ENCODE measurements around the gene MRPL10. TPM values are rescaled to one million over a fixed set of nuclear protein-coding genes. Genes with fewer than 3 reads are reported as not detected.

MRPL10 gene
- total RNA-seq: 21.4 and 22.5 TPM in 2 replicates

DNA sequence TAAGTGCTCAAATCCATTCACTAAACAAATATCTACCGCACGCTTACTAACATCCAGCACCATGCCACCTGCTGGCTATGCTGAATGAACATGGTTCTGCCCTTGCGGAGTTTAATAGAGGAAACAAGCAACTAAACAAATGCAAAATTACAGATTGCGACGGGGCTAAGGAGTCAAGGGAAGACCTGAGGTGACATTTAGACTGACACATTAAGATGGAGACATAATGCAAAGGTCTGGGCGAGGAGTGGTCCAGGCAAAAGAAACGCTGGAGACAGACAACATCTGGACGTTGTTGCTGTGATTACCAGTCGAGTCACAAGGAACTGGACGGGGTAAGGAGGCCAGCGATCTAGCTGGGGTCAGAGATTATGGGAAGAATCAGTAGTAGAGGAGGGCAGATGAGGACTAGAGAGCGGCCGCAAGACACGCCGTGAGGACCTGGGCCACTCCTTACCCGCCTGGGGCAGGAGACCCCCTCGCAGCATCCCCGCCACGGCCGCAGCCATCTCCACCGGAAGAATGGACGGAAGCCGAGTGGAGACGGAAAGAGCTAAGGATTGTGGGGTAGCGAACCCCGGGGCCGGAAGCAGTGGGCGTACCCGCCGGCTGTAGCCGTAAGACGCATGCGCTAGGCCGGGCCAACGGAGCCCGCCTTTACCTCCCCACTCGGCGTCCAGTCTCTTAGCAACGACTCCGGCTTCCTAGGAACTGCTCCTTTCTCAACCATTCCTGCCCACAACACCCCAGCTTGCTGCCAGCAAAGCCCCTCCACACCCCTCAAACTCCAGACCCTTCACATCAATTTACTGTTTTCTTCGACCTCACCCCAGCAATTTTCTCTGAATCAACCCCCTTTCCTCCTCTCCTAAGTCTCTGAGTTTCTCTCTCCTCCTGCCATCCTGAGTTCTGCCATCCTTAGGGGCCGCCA, at the start of gene MRPL10, which contains the start of gene LRRC46:
Gene MRPL10, minus strand, starts transcription at position 539 of the 931 bp plus-strand sequence. Its CDS starts 30 bp downstream, at position 509.
Gene LRRC46, plus strand, starts transcription at position 668 of the 931 bp plus-strand sequence. CDS start 320 bp downstream, outside the sequence.

DNA sequence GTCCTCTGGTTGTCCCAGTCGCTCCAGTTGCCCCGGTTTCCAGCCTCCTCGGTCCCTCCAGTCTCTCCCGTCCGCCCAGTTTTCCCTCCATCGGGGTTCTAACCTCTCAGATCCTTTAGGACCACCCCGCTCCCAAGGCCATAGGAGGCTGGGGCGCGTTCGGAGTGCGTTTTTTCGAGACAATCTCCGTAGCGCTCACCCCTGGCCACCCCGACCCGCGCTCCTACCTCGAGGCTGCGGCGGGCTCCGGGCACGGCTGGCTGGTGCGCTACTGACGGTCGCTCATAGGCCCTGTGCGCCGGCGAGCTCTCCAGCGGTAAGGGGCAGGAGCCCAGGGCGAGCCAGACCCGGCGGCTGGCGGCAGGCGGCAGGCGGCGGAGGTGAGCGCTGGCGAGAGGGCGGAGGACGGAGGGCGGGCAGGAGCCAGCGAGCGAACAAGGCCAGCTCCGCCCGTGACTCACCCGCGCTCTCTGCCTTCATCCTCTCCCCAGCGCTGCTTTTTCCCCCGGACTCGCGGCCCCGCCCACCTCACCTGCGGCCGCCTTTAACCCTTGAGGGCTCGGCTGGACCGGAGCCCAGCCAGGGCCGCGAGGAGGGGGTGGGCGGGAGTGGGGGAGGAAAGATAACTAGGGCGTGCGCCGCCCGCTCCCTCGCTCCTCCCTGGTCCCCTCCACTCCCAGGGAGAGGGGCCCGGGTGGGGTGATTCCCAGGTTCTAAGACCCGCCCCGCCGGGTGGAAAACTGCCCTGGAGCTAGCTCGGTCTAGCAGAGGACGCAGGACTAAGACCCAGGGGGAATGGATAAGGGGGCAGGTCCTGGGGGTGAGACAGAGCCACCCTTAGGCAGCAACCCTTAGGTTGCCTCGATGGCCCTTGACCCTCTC, 19.6 kb upstream of the MRPL10 start, which contains the start of gene SP6:
Gene SP6, minus strand, starts transcription at position 472 of the 882 bp plus-strand sequence. CDS start 2,734 bp downstream, outside the sequence.

DNA sequence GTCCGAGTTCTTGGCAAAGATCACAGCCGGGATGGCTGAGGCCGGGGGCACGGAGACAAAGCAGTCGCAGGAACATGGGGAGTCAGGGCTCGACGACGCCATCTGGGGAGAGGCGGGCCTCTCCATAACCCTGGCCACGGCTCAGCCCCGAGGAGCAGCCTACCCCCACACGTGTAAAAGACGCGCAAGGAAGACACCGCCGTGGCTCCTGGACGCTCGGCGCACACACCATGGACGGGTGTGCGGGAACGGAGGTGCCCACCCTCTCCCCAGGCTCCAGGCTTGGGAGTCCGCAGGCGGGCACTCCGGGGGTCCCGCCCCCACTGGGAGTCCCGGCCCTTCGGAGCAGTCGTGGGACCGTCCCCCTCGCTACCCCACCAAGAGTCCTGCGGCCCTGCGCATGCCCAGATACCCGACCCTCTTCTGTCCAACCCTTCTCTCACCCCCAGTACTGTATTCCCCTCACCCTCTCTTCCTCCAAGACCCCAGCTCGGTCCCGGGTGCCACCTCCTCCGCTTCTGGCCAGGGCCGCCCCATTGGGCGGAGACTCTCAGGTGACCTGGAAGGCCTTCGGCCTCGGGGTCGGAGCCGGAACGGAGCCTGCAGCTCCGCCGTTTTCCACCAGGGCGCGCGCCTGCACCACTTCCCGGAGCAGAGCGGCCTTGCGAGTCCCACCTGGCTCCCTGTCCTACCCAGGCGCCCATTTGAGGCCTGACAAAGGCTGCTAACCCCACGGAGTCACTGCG, 9.6 kb upstream of the MRPL10 start, which contains the start of gene SCRN2:
Gene SCRN2, minus strand, starts transcription at position 532 of the 746 bp plus-strand sequence. Its CDS starts 430 bp downstream, at position 102.

DNA sequence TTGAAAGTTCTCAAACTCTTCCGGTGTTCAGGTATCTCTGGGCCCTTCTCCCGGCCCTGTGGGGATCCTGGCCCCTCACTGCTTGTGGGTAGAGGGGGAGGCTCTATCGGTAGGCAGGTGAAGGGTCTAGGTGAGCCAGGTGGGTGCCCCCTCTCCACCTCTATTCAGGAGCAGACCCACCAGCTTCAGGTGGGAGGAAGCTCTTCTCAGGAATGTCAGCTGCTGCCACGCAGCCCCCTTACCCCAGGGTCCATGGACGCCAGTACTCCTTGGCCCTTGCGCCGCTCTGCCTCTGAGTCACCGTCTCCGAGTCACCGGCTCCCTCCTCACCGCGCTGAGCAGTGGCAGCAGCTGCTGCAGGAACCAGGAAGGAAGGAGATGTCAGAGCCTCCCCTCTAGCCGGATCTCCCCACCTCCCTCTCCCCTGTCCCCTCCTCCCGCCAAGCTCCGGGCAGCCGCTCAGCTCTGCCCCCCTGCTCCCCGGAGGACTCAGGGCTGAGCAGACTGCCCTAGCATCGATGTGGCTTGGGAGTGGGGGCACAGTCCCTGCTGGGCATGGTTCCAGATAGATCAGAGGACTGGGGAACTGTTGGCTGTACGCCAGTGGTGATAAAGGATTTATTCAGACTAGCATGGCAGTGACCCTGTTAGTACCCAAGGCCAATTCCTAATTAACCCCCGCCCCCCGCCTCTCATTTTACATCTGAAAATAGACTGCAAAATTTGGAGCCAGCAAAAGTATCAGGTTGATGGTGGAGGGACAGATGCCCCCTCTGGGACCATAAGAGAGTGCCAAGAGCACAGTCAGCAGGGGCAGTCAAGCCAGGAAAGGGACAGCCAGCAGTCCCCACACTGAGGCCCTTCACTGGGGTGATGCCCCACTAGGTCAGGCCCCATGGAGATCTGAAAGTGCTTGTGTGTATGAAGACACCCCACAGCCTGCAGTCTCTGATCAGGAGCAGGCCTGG, 9.6 kb downstream of the MRPL10 start, which contains the start of gene OSBPL7:
Gene OSBPL7, minus strand, starts transcription at position 371 of the 968 bp plus-strand sequence. CDS start 1,516 bp downstream, outside the sequence.

Other genes starting within 250 kb of the MRPL10 start
- gene KPNB1, start 181.6 kb downstream of the MRPL10 start, total RNA-seq: 506 and 887 TPM in 2 replicates
- gene TBKBP1, start 137.4 kb downstream of the MRPL10 start, total RNA-seq: 8.7 and 11.1 TPM in 2 replicates
- 0.12 and 1.4 TPM in 2 replicates for gene TBX21, start 98.3 kb downstream of the MRPL10 start, total RNA-seq
- gene OSBPL7, start 9.7 kb downstream of the MRPL10 start, total RNA-seq: 7.0 and 9.5 TPM in 2 replicates
- 0.11 TPM in 1 of 2 replicates, not detected in the other for gene LRRC46, start 129 bp upstream of the MRPL10 start, total RNA-seq
- 28.3 and 35.2 TPM in 2 replicates for gene SCRN2, start 9.7 kb upstream of the MRPL10 start, total RNA-seq
- gene SP6, start 19.6 kb upstream of the MRPL10 start, total RNA-seq: 0.11 TPM in 1 of 2 replicates, not detected in the other
- 0.37 and 0.66 TPM in 2 replicates for gene SP2, start 64.7 kb upstream of the MRPL10 start, total RNA-seq
- 18.4 and 31.6 TPM in 2 replicates for gene PNPO, start 110.0 kb upstream of the MRPL10 start, total RNA-seq
- not detected in 2 replicates for gene PRR15L, start 126.3 kb upstream of the MRPL10 start, total RNA-seq
- gene CDK5RAP3, start 139.6 kb upstream of the MRPL10 start, total RNA-seq: 94.6 and 109 TPM in 2 replicates
- 37.1 and 65.5 TPM in 2 replicates for gene COPZ2, start 206.3 kb upstream of the MRPL10 start, total RNA-seq
- gene NFE2L1, start 216.8 kb upstream of the MRPL10 start, total RNA-seq: 129 and 241 TPM in 2 replicates

Measured in uterine smooth muscle cell (primary cell).